NCI-H69 (cell line): ENCODE measurements around the gene ERG.

Source experiments
- DNase-seq: peaks from one replicate; lab custom pipeline; 2025; lab: John Stamatoyannopoulos, UW

The ERG gene

GRCh38 chr21:38474124-38474523, 24.2 kb downstream of the ERG start:
- no peak for DNase-seq

- no peak for DNase-seq
Measured at GRCh38 chr21:38472412-38473108, 25.7 kb downstream of the ERG start.

GRCh38 chr21:38471766-38472165, 26.5 kb downstream of the ERG start:
- no peak for DNase-seq

GRCh38 chr21:38470755-38471154, 27.5 kb downstream of the ERG start:
- DNase-seq: no peak

- peak; percentile 26 for DNase-seq
Measured at GRCh38 chr21:38469642-38470041, 28.6 kb downstream of the ERG start.

- peak; percentile 9 for DNase-seq
Measured at GRCh38 chr21:38468989-38469388, 29.3 kb downstream of the ERG start.

- DNase-seq: no peak
Measured at GRCh38 chr21:38467911-38468310, 30.4 kb downstream of the ERG start.

GRCh38 chr21:38467374-38467773, 30.9 kb downstream of the ERG start:
- no peak for DNase-seq

GRCh38 chr21:38460171-38460742, 38.0 kb downstream of the ERG start:
- no peak for DNase-seq

- DNase-seq: no peak
Measured at GRCh38 chr21:38459490-38459889, 38.8 kb downstream of the ERG start.

GRCh38 chr21:38455403-38455802, 42.9 kb downstream of the ERG start:
- no peak for DNase-seq

GRCh38 chr21:38454702-38455101, 43.6 kb downstream of the ERG start:
- no peak for DNase-seq

- no peak for DNase-seq
Measured at GRCh38 chr21:38454161-38454560, 44.1 kb downstream of the ERG start.

GRCh38 chr21:38448671-38449385, 49.4 kb downstream of the ERG start:
- DNase-seq: no peak

- no peak for DNase-seq
Measured at GRCh38 chr21:38447611-38448010, 50.7 kb downstream of the ERG start.

- DNase-seq: no peak
Measured at GRCh38 chr21:38444691-38445090, 53.6 kb downstream of the ERG start.

GRCh38 chr21:38443110-38443509, 55.2 kb downstream of the ERG start:
- DNase-seq: peak; percentile 10

GRCh38 chr21:38441153-38441552, 57.1 kb downstream of the ERG start:
- no peak for DNase-seq

- no peak for DNase-seq
Measured at GRCh38 chr21:38440746-38441145, 57.5 kb downstream of the ERG start.

- no peak for DNase-seq
Measured at GRCh38 chr21:38439957-38440356, 58.3 kb downstream of the ERG start.

- no peak for DNase-seq
Measured at GRCh38 chr21:38439426-38439825, 58.9 kb downstream of the ERG start.

- no peak for DNase-seq
Measured at GRCh38 chr21:38438462-38438893, 59.8 kb downstream of the ERG start.

- DNase-seq: no peak
Measured at GRCh38 chr21:38436341-38436740, 61.9 kb downstream of the ERG start.
